HEK293 (cell line): ENCODE results near the gene ZNF236.

Experiments
- CTCF ChIP-seq: fragments of 450-650 bp; formaldehyde crosslinking; IDR thresholded peaks from 2 replicates; pipeline ENCODE4 v1.5.1; 2016; ENCODE audit warnings: missing biosample characterization, missing genetic modification characterization
- HOXA7 ChIP-seq: sonication (generic); formaldehyde crosslinking; IDR thresholded peaks from 2 replicates; pipeline ENCODE4 v1.8.1; 2022; ENCODE audit warnings: missing genetic modification reagents, borderline replicate concordance
- KLF16 ChIP-seq: fragments of 450-650 bp; formaldehyde crosslinking; IDR thresholded peaks from 2 replicates; pipeline ENCODE4 v1.5.1; 2017; ENCODE audit warnings: missing biosample characterization, missing genetic modification characterization
- PRDM1 ChIP-seq: fragments of 450-650 bp; formaldehyde crosslinking; IDR thresholded peaks from 2 replicates; pipeline ENCODE4; 2016; ENCODE audit warnings: missing biosample characterization, missing genetic modification characterization
- REST ChIP-seq: fragments of 450-650 bp; formaldehyde crosslinking; IDR thresholded peaks from 2 replicates; pipeline ENCODE4 v1.5.1; 2016; ENCODE audit warnings: missing biosample characterization, missing genetic modification characterization
- ZNF174 ChIP-seq: fragments of 450-650 bp; formaldehyde crosslinking; IDR thresholded peaks from 2 replicates; pipeline ENCODE4 v1.5.0; 2017; ENCODE audit warnings: missing biosample characterization, mild to moderate bottlenecking, missing genetic modification characterization
- ZNF202 ChIP-seq: fragments of 450-650 bp; formaldehyde crosslinking; IDR thresholded peaks from 2 replicates; pipeline ENCODE4 v1.5.1; 2016; ENCODE audit warnings: missing biosample characterization, missing genetic modification characterization, borderline replicate concordance
- ZNF274 ChIP-seq, 2 experiments: fragments of 200-500 bp in 1 of 2; fragments of 450-650 bp in 1 of 2; sonication (Bioruptor generic) in 1 of 2; formaldehyde crosslinking in 1 of 2; IDR thresholded peaks; 2 replicates each; pipeline versions ENCODE4 v1.5.1 to v1.6.1; 2014 to 2016; ENCODE audit warnings: borderline replicate concordance in 1 of 2, inconsistent platforms in 1 of 2, low read length in 1 of 2, missing biosample characterization in 1 of 2, missing genetic modification characterization in 1 of 2
- ZNF473 ChIP-seq: fragments of 450-650 bp; formaldehyde crosslinking; IDR thresholded peaks from 2 replicates; pipeline ENCODE4 v1.5.1; 2017; ENCODE audit warnings: missing biosample characterization, missing genetic modification characterization
- ZNF548 ChIP-seq: fragments of 450-650 bp; formaldehyde crosslinking; IDR thresholded peaks from 2 replicates; pipeline ENCODE4 v1.5.1; 2016; ENCODE audit warnings: missing biosample characterization, missing genetic modification characterization

- TF ChIP-seq HOXA7 (CRISPR knock-in tag) (no peak), ZNF274 (IDR thresholded peaks at IDR 0.05; ENCODE audit: low read length) (no peak), ZNF274 (tag by site-specific recombination; IDR thresholded peaks at IDR 0.05; ENCODE audit: borderline replicate concordance) (no peak), KLF16 (no peak), ZNF202 (tag by site-specific recombination) (no peak), CTCF (tag by site-specific recombination) (no peak), ZNF473 (tag by site-specific recombination) (no peak), REST (tag by site-specific recombination) (no peak), ZNF548 (tag by site-specific recombination) (no peak), ZNF174 (tag by site-specific recombination) (no peak), PRDM1 (tag by site-specific recombination) (no peak)
Observed at GRCh38 chr18:76847916-76848315, 25.6 kb downstream of the ZNF236 start.
